Large intestine (tissue), 3 donors: ENCODE results near the gene NCF4. TPM values are rescaled to one million over a fixed set of nuclear protein-coding genes. Genes with fewer than 3 reads are reported as not detected.

Experiments used
- DNase-seq, 2 donors: peaks; one replicate each; pipeline versions ENCODE4 v3.0.0 to v3.0.0-alpha.2; 2013
- H3K27ac ChIP-seq: one replicate; pipeline ENCODE4 v1.5.1; 2013; ENCODE audit warnings: low read length
- H3K27me3 ChIP-seq: 2 replicates; pipeline ENCODE4 v1.6.1; 2013; ENCODE audit warnings: low read length; ENCODE audit not compliant: control insufficient read depth, insufficient read depth
- H3K36me3 ChIP-seq: 2 replicates; pipeline ENCODE4 v1.6.1; 2013; ENCODE audit warnings: low read length; ENCODE audit not compliant: control insufficient read depth, insufficient read depth
- H3K4me1 ChIP-seq: one replicate; pipeline ENCODE4 v1.6.1; 2013; ENCODE audit warnings: low read length; ENCODE audit not compliant: control insufficient read depth, insufficient read depth
- H3K4me3 ChIP-seq: one replicate; pipeline ENCODE4 v1.5.1; 2013; ENCODE audit warnings: low read length
- H3K9me3 ChIP-seq: one replicate; pipeline ENCODE4 v1.6.1; 2013; ENCODE audit warnings: mild to moderate bottlenecking, low read depth, low read length, moderate library complexity; ENCODE audit not compliant: control insufficient read depth
- WGBS: methylation state at CpG from one replicate; pipeline ENCODE4 v1.1.5; 2013; ENCODE audit warnings: low lambda C conversion rate; ENCODE audit not compliant: insufficient coverage; 5-methylcytosine and 5-hydroxymethylcytosine counted together
- polyA plus RNA-seq: library from polyadenylated mRNA; unstranded; fragments of 120-200 nt; gene quantifications from one replicate; pipeline ENCODE4 v1.2.1, GENCODE V29; 2013

The NCF4 gene
- polyA plus RNA-seq, 1 donor = 9.2 TPM

- Histone ChIP-seq H3K9me3 (no peaks in the 10 kb centered on the region), H3K27me3 (no peaks in the 10 kb centered on the region), H3K36me3 (no peaks in the 10 kb centered on the region), H3K27ac (no peak overlapping the region), H3K4me1 (no peaks in the 10 kb centered on the region), H3K4me3 (no peak overlapping the region)
- WGBS = 100% methylated on average over 1 of the region's 6 CpGs
- no peak for DNase-seq
Measured at GRCh38 chr22:36904260-36904880, 43.6 kb downstream of the NCF4 start.

- Histone ChIP-seq H3K4me1 (no peaks in the 10 kb centered on the region), H3K27ac (no peak overlapping the region), H3K9me3 (no peaks in the 10 kb centered on the region), H3K36me3 (no peaks in the 10 kb centered on the region), H3K27me3 (no peaks in the 10 kb centered on the region), H3K4me3 (no peak overlapping the region)
- WGBS = 83% methylated on average over 1 of the region's 7 CpGs
- peak in 1 of 2 donors; percentile 13 for DNase-seq
Measured at GRCh38 chr22:36907253-36908195, 46.7 kb downstream of the NCF4 start.

- Histone ChIP-seq H3K27me3 (no peaks in the 10 kb centered on the region), H3K4me1 (no peaks in the 10 kb centered on the region), H3K9me3 (no peaks in the 10 kb centered on the region), H3K4me3 (no peak overlapping the region), H3K36me3 (no peaks in the 10 kb centered on the region), H3K27ac (no peak overlapping the region)
- DNase-seq = no peak
Measured at GRCh38 chr22:36910461-36910860, 49.7 kb downstream of the NCF4 start.

- Histone ChIP-seq H3K4me1 (no peaks in the 10 kb centered on the region), H3K36me3 (no peaks in the 10 kb centered on the region), H3K27ac (no peak overlapping the region), H3K9me3 (no peaks in the 10 kb centered on the region), H3K27me3 (no peaks in the 10 kb centered on the region), H3K4me3 (no peak overlapping the region)
- no peak for DNase-seq
- WGBS = 47% methylated on average over 2 of the region's 13 CpGs
Measured at GRCh38 chr22:36911887-36912661, 51.3 kb downstream of the NCF4 start.

- DNase-seq = no peak
- Histone ChIP-seq H3K27ac (no peak overlapping the region), H3K9me3 (no peaks in the 10 kb centered on the region), H3K4me3 (no peak overlapping the region), H3K4me1 (no peaks in the 10 kb centered on the region), H3K27me3 (no peaks in the 10 kb centered on the region), H3K36me3 (no peaks in the 10 kb centered on the region)
- WGBS = 92% methylated on average over 2 of the region's 8 CpGs
Measured at GRCh38 chr22:36912694-36913426, 52.1 kb downstream of the NCF4 start.

GRCh38 chr22:36913427-36914389 is 52.9 kb downstream of the NCF4 start, which contains the start of gene CSF2RB:
TSS of gene CSF2RB (plus strand) at chr22:36913628. CDS start at chr22:36922208, 8,580 bp downstream.
- no peak within 1 kb of the TSS for H3K27ac ChIP-seq
- peak within 1 kb of the TSS; percentile 4 for H3K4me3 ChIP-seq
- no peaks in the 10 kb centered on the region for H3K36me3 ChIP-seq
- H3K4me1 ChIP-seq = no peaks in the 10 kb centered on the region
- DNase-seq = no peak
- H3K9me3 ChIP-seq = no peaks in the 10 kb centered on the region
- H3K27me3 ChIP-seq = no peaks in the 10 kb centered on the region
- WGBS = no CpG with 5 or more reads among the region's 18 CpGs

GRCh38 chr22:36914390-36914752 is 53.6 kb downstream of the NCF4 start:
- WGBS = no CpG with 5 or more reads among the region's 1 CpG
- Histone ChIP-seq H3K4me1 (no peaks in the 10 kb centered on the region), H3K27ac (no peak overlapping the region), H3K4me3 (no peak overlapping the region), H3K27me3 (no peaks in the 10 kb centered on the region), H3K36me3 (no peaks in the 10 kb centered on the region), H3K9me3 (no peaks in the 10 kb centered on the region)
- DNase-seq = no peak

GRCh38 chr22:36916034-36916433 is 55.2 kb downstream of the NCF4 start:
- no peaks in the 10 kb centered on the region for H3K4me1 ChIP-seq
- H3K36me3 ChIP-seq = no peaks in the 10 kb centered on the region
- H3K27me3 ChIP-seq = no peaks in the 10 kb centered on the region
- no peak for DNase-seq
- no peaks in the 10 kb centered on the region for H3K9me3 ChIP-seq
- H3K4me3 ChIP-seq = no peak overlapping the region
- no peak overlapping the region for H3K27ac ChIP-seq

GRCh38 chr22:36918586-36919284 is 57.9 kb downstream of the NCF4 start:
- Histone ChIP-seq H3K9me3 (no peaks in the 10 kb centered on the region), H3K4me3 (no peak overlapping the region), H3K27ac (no peak overlapping the region), H3K27me3 (no peaks in the 10 kb centered on the region), H3K4me1 (no peaks in the 10 kb centered on the region), H3K36me3 (no peaks in the 10 kb centered on the region)
- DNase-seq = no peak
- WGBS = no CpG with 5 or more reads among the region's 3 CpGs
